Fibroblast of villous mesenchyme (primary cell): ENCODE data around the gene USP4. TPM values are rescaled to one million over a fixed set of nuclear protein-coding genes. Genes with fewer than 3 reads are reported as not detected.

ENCODE experiments used
- DNase-seq: peaks from one replicate; pipeline ENCODE4 v3.0.0-alpha.2; 2010; ENCODE audit warnings: low read depth
- H3K4me3 ChIP-seq: 2 replicates; pipeline ENCODE4 v1.5.1; 2011; ENCODE audit warnings: low read depth, mild to moderate bottlenecking, low read length
- total RNA-seq: library from RNA; depleted of rRNA; stranded (reverse); fragments of >200 nt; gene quantifications from 2 replicates; pipeline ENCODE4 v1.2.3, GENCODE V29; 2012
- TF ChIP-seq, protein P1 (sequence below): IDR thresholded peaks from 2 replicates; pipeline ENCODE4 v1.5.1; 2012; ENCODE audit warnings: low read depth, mild to moderate bottlenecking, low read length; ENCODE audit not compliant: insufficient read depth

USP4 gene
- total RNA-seq, 1 donor: 23.3 TPM

GRCh38 chr3:49296781-49297411 is 43.0 kb downstream of the USP4 start:
- TF ChIP-seq, protein P1, sequence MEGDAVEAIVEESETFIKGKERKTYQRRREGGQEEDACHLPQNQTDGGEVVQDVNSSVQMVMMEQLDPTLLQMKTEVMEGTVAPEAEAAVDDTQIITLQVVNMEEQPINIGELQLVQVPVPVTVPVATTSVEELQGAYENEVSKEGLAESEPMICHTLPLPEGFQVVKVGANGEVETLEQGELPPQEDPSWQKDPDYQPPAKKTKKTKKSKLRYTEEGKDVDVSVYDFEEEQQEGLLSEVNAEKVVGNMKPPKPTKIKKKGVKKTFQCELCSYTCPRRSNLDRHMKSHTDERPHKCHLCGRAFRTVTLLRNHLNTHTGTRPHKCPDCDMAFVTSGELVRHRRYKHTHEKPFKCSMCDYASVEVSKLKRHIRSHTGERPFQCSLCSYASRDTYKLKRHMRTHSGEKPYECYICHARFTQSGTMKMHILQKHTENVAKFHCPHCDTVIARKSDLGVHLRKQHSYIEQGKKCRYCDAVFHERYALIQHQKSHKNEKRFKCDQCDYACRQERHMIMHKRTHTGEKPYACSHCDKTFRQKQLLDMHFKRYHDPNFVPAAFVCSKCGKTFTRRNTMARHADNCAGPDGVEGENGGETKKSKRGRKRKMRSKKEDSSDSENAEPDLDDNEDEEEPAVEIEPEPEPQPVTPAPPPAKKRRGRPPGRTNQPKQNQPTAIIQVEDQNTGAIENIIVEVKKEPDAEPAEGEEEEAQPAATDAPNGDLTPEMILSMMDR: no peak
- no peak overlapping the region for H3K4me3 ChIP-seq
- peak; percentile 32 for DNase-seq

GRCh38 chr3:49295489-49296058 is 44.3 kb downstream of the USP4 start:
- peak; percentile 59 for DNase-seq
- no peak overlapping the region for H3K4me3 ChIP-seq
- TF ChIP-seq, protein P1: peak; percentile 70

DNA sequence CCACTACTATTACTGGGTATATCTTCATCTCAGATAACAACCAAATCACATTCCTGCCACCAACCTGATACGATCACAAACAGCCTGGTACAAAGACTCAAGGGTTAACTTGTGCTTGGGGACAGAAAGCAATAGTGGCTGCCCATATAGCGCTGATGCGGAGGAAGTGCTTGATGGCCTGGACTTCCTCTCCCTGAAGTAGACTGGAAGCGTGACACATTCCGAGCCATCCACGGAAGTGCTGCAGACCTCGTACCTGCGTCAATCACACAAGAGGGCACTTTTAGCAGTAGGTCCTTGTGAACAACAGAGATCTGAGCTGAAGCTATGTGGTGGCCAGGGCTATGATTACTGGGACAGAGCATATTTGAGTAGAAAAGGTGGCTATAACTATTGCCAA is 45.5 kb downstream of the USP4 start:
- H3K4me3 ChIP-seq: no peak overlapping the region
- TF ChIP-seq, protein P1: no peak
- DNase-seq: no peak

GRCh38 chr3:49283997-49284396 is 55.9 kb downstream of the USP4 start:
- H3K4me3 ChIP-seq: no peak overlapping the region
- TF ChIP-seq, protein P1: no peak

DNA sequence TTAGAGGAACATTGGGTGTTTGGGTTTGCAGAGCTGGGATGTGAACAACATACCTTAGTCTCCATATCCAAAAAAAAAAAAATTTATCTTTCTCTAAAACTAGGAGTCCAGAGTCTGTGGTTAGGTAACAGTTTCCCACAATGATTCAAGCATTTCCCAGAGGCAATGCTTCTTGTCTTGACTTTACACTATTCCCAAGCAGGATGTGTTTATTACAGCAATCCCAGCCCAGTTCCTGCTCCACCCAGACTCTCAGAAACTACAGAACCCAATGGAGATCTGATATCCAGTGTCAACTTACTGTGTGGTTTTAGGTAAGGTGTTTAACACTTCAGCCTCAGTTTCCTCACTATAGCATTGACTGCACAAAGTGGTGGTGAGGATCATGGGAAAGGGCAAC is 60.5 kb downstream of the USP4 start:
- TF ChIP-seq, protein P1: no peak
- peak; percentile 57 for DNase-seq
- no peak overlapping the region for H3K4me3 ChIP-seq

More at GRCh38 chr3:49283997-49284396, 55.9 kb downstream of the USP4 start:
- no peak for DNase-seq

- TF ChIP-seq, protein P1: no peak
- DNase-seq: peak; percentile 47
- no peak overlapping the region for H3K4me3 ChIP-seq
Observed at GRCh38 chr3:49278548-49278947, 61.3 kb downstream of the USP4 start.
